Sigmoid colon (tissue), 7 donors: ENCODE results near the gene GRIK4. TPM values are rescaled to one million over a fixed set of nuclear protein-coding genes. Genes with fewer than 3 reads are reported as not detected.

Source experiments
- DNase-seq: peaks from one replicate; pipeline ENCODE4 v3.0.0-alpha.2; 2019
- H3K27ac ChIP-seq, 4 donors: fragments of 200-600 bp; sonication (generic); one replicate each; pipeline ENCODE4 v1.5.1; 2016 to 2019; ENCODE audit warnings: mild to moderate bottlenecking in 1 of 4
- H3K27me3 ChIP-seq, 3 donors: fragments of 200-600 bp; sonication (generic); one replicate each; pipeline ENCODE4 v1.5.1; 2019; ENCODE audit warnings: mild to moderate bottlenecking in 1 of 3
- H3K36me3 ChIP-seq, 4 donors: fragments of 200-600 bp; sonication (generic); one replicate each; pipeline ENCODE4 v1.5.1; 2016 to 2019
- H3K4me1 ChIP-seq, 4 donors: fragments of 200-600 bp; sonication (generic); one replicate each; pipeline ENCODE4 v1.5.1; 2017 to 2019
- H3K4me3 ChIP-seq, 4 donors: fragments of 200-600 bp; sonication (generic); one replicate each; pipeline ENCODE4 v1.5.1; 2017 to 2019; ENCODE audit warnings: mild to moderate bottlenecking in 2 of 4, moderate library complexity in 1 of 4
- H3K9me3 ChIP-seq, 4 donors: fragments of 200-600 bp in 3 of 4; sonication (generic) in 3 of 4; one replicate each; pipeline versions ENCODE4 v1.5.1 to v1.6.1; 2013 to 2019
- CTCF ChIP-seq, 4 experiments: fragments of 450-650 bp in 3 of 4; fragments of 200-600 bp in 1 of 4; IDR thresholded peaks; one replicate each; pipeline ENCODE4 v1.5.1; 2016 to 2019; ENCODE audit warnings: antibody characterized with exemption in 4 of 4, mild to moderate bottlenecking in 3 of 4, moderate library complexity in 2 of 4
- EP300 ChIP-seq, 4 donors: sonication (generic); formaldehyde crosslinking; IDR thresholded peaks; one replicate each; pipeline ENCODE4 v1.6.1; 2017; ENCODE audit warnings: antibody characterized with exemption in 4 of 4
- POLR2A ChIP-seq, 2 donors: fragments of 450-650 bp; IDR thresholded peaks; one replicate each; pipeline ENCODE4 v1.6.1; 2016; ENCODE audit warnings: antibody characterized with exemption in 2 of 2, mild to moderate bottlenecking in 2 of 2, moderate library complexity in 2 of 2
- POLR2AphosphoS5 ChIP-seq, 4 donors: sonication (generic); formaldehyde crosslinking; IDR thresholded peaks; one replicate each; pipeline ENCODE4 v1.6.1; 2017; ENCODE audit warnings: antibody characterized with exemption in 4 of 4
- WGBS, 2 donors: extraction: QIAGEN DNeasy Blood & Tissue Kit; methylation state at CpG; one replicate each; pipeline ENCODE4 v1.1.7; 2013; 5-methylcytosine and 5-hydroxymethylcytosine counted together
- intact Hi-C: fragments of 100-400 bp; cut with DNase I; formaldehyde crosslinking; loops from one replicate; pipeline ENCODE4 v1.15.1; 2023
- polyA plus RNA-seq, 3 donors: library from polyadenylated mRNA; stranded (reverse); fragments of 200-250 nt; gene quantifications; one replicate each; pipeline ENCODE4 v1.2.3, GENCODE V29; 2013
- total RNA-seq, 4 donors: library from RNA; depleted of rRNA; stranded (reverse); fragments of >200 nt; gene quantifications; one replicate each; pipeline ENCODE4 v1.1.0, GENCODE V29; 2016
- donor health status: healthy with polysubstance abuse.
- donor health status: Bipolar disorder and iron deficiency.
- donor health status: healthy.

Gene GRIK4
- total and polyA plus RNA-seq, 7 donors, result 0.10 to 0.36 (median 0.27) TPM; not detected in 4

GRCh38 chr11:120956710-120957495 is 445.4 kb downstream of the GRIK4 start:
- H3K4me1 ChIP-seq, result peaks cover 0 to 5% (median 2%) of the 10 kb centered on the region in 4 donors
- H3K36me3 ChIP-seq, result no peaks in the 10 kb centered on the region
- no peaks in the 10 kb centered on the region for H3K27me3 ChIP-seq
- no peaks in the 10 kb centered on the region for H3K9me3 ChIP-seq
- WGBS, 2 donors, result 84 to 88% methylated on average over 16 of the region's 16 CpGs
- intact Hi-C loops, result no loop called here
- H3K27ac ChIP-seq, result no peak overlapping the region
- DNase-seq, result no peak
- no peak for TF ChIP-seq POLR2A (IDR thresholded peaks at IDR 0.05)
- no peak for TF ChIP-seq CTCF (IDR thresholded peaks at IDR 0.05)
- TF ChIP-seq POLR2AphosphoS5 (IDR thresholded peaks at IDR 0.05), result no peak
- no peak for TF ChIP-seq EP300 (IDR thresholded peaks at IDR 0.05)
- H3K4me3 ChIP-seq, result no peak overlapping the region

DNA sequence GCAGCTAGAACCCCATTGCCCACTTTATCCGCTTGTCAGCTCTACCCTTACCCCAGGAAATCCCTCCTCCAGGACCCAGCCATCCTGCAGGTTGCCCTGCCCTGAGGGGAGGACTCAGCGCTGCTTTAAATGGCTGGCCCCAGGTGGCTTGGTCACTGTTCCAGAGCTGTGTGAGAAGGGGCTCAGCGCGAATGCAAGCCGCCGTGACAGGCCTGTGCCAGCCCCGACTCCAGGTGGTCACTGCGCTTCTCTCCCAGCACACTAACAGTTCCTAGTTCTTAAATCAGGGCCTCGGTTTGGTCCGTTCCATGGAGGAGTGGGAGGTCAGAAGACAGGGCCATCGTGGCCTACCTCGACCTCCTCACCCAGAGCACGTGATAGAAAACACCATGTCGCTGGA is 446.6 kb downstream of the GRIK4 start:
- Histone ChIP-seq H3K4me1 (no peaks in the 10 kb centered on the region), H3K9me3 (no peaks in the 10 kb centered on the region), H3K27me3 (no peaks in the 10 kb centered on the region), H3K36me3 (no peaks in the 10 kb centered on the region), H3K4me3 (no peak overlapping the region), H3K27ac (no peak overlapping the region)
- no peak for TF ChIP-seq EP300 (IDR thresholded peaks at IDR 0.05)
- no peak for TF ChIP-seq POLR2A (IDR thresholded peaks at IDR 0.05)
- TF ChIP-seq POLR2AphosphoS5 (IDR thresholded peaks at IDR 0.05), result no peak
- no peak for TF ChIP-seq CTCF (IDR thresholded peaks at IDR 0.05)
- WGBS, 2 donors, result 90 to 94% methylated on average over 14 of the region's 14 CpGs
- intact Hi-C loops, result no loop called here
- DNase-seq, result no peak

- Histone ChIP-seq H3K36me3 (no peaks in the 10 kb centered on the region), H3K27me3 (no peaks in the 10 kb centered on the region), H3K9me3 (no peaks in the 10 kb centered on the region), H3K4me1 (no peaks in the 10 kb centered on the region), H3K4me3 (no peak overlapping the region), H3K27ac (no peak overlapping the region)
- WGBS, 2 donors, result 69 to 85% methylated on average over 3 of the region's 3 CpGs
- no peak for DNase-seq
- intact Hi-C loops, result no loop called here
- TF ChIP-seq POLR2A (IDR thresholded peaks at IDR 0.05), result no peak
- no peak for TF ChIP-seq CTCF (IDR thresholded peaks at IDR 0.05)
- no peak for TF ChIP-seq POLR2AphosphoS5 (IDR thresholded peaks at IDR 0.05)
- TF ChIP-seq EP300 (IDR thresholded peaks at IDR 0.05), result no peak
These were observed 447.6 kb downstream of the GRIK4 start for GRCh38 chr11:120959189-120959588.

DNA sequence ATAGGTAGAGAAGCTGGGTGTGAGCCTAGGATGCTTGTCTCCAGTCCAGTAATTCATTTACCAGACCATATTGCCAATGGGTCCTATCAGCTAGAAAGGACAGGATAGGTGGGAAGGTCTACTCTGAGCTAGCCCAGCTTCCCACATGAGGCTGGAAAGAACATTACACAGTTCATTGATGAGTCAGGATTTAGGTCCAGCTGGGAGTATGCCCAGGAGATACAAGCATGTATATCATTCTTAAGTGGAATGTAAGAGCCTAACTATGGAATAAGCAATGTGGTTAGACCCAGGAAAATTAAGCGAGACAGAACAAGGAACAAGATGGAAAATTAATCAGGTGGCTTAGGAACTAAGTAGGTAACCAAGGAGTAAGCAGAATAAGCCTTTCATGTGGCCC is 453.3 kb downstream of the GRIK4 start:
- Histone ChIP-seq H3K4me3 (no peak overlapping the region), H3K27me3 (no peaks in the 10 kb centered on the region), H3K4me1 (no peaks in the 10 kb centered on the region), H3K27ac (no peak overlapping the region), H3K9me3 (no peaks in the 10 kb centered on the region), H3K36me3 (no peaks in the 10 kb centered on the region)
- TF ChIP-seq CTCF (IDR thresholded peaks at IDR 0.05) (no peak), EP300 (IDR thresholded peaks at IDR 0.05) (no peak), POLR2AphosphoS5 (IDR thresholded peaks at IDR 0.05) (no peak), POLR2A (IDR thresholded peaks at IDR 0.05) (no peak)
- DNase-seq, result no peak
- intact Hi-C loops, result no loop called here
- 74 to 79% methylated on average over 1 of the region's 1 CpG for WGBS, 2 donors

- 86 to 92% methylated on average over 14 of the region's 14 CpGs for WGBS, 2 donors
- intact Hi-C loops, result no loop called here
These were observed 455.3 kb downstream of the GRIK4 start for GRCh38 chr11:120966840-120967239.

More at GRCh38 chr11:120966840-120967239, 455.3 kb downstream of the GRIK4 start:
- H3K36me3 ChIP-seq, result no peaks in the 10 kb centered on the region
- no peak for DNase-seq
- H3K9me3 ChIP-seq, result no peaks in the 10 kb centered on the region
- no peak overlapping the region for H3K27ac ChIP-seq
- no peaks in the 10 kb centered on the region for H3K4me1 ChIP-seq
- H3K4me3 ChIP-seq, result no peak overlapping the region
- H3K27me3 ChIP-seq, result no peaks in the 10 kb centered on the region
- TF ChIP-seq CTCF (IDR thresholded peaks at IDR 0.05), result no peak
- no peak for TF ChIP-seq EP300 (IDR thresholded peaks at IDR 0.05)
- no peak for TF ChIP-seq POLR2AphosphoS5 (IDR thresholded peaks at IDR 0.05)
- no peak for TF ChIP-seq POLR2A (IDR thresholded peaks at IDR 0.05)
